Astrocyte of the cerebellum (primary cell): Measurements from ENCODE around the gene COL12A1.
"Not testable (repeated sequence)": the region's sequence is repeated elsewhere in the genome, so short reads cannot be mapped to it uniquely, and the experiment has no call there.

ENCODE experiments used
- DNase-seq: peaks from one replicate; pipeline ENCODE4 v3.0.0-alpha.2; 2011; ENCODE audit warnings: low read depth
- H3K4me3 ChIP-seq: 2 replicates; pipeline ENCODE4 v1.5.1; 2011; ENCODE audit warnings: mild to moderate bottlenecking, low read depth, low read length, moderate library complexity
- in situ Hi-C: cut with HindIII; loops from 2 replicates; pipeline ENCODE4 v1.10.0; 2017; ENCODE audit warnings: low sequenced_read_pairs
- TF ChIP-seq, protein P1 (sequence below): IDR thresholded peaks from 2 replicates; pipeline ENCODE4 v1.5.1; 2012; ENCODE audit warnings: low read length, low read depth, moderate library complexity, mild to moderate bottlenecking; ENCODE audit errors: missing control alignments

Gene COL12A1

GRCh38 chr6:75188221-75188925, 17.5 kb downstream of the COL12A1 start:
- in situ Hi-C loops, result no loop called here

GRCh38 chr6:75186581-75186980, 19.3 kb downstream of the COL12A1 start:
- DNase-seq, H3K4me3 ChIP-seq, in situ Hi-C loops: not testable (repeated sequence)

More at GRCh38 chr6:75188221-75188925, 17.5 kb downstream of the COL12A1 start:
- DNase-seq, result no peak
- TF ChIP-seq, protein P1, sequence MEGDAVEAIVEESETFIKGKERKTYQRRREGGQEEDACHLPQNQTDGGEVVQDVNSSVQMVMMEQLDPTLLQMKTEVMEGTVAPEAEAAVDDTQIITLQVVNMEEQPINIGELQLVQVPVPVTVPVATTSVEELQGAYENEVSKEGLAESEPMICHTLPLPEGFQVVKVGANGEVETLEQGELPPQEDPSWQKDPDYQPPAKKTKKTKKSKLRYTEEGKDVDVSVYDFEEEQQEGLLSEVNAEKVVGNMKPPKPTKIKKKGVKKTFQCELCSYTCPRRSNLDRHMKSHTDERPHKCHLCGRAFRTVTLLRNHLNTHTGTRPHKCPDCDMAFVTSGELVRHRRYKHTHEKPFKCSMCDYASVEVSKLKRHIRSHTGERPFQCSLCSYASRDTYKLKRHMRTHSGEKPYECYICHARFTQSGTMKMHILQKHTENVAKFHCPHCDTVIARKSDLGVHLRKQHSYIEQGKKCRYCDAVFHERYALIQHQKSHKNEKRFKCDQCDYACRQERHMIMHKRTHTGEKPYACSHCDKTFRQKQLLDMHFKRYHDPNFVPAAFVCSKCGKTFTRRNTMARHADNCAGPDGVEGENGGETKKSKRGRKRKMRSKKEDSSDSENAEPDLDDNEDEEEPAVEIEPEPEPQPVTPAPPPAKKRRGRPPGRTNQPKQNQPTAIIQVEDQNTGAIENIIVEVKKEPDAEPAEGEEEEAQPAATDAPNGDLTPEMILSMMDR, result no peak
- no peak overlapping the region for H3K4me3 ChIP-seq

GRCh38 chr6:75183099-75183541, 22.7 kb downstream of the COL12A1 start:
- DNase-seq, result no peak
- in situ Hi-C loops, result no loop called here
- no peak overlapping the region for H3K4me3 ChIP-seq
- TF ChIP-seq, protein P1, result no peak

- H3K4me3 ChIP-seq, result no peak overlapping the region
These were observed 25.0 kb downstream of the COL12A1 start for GRCh38 chr6:75180864-75181263.

DNA sequence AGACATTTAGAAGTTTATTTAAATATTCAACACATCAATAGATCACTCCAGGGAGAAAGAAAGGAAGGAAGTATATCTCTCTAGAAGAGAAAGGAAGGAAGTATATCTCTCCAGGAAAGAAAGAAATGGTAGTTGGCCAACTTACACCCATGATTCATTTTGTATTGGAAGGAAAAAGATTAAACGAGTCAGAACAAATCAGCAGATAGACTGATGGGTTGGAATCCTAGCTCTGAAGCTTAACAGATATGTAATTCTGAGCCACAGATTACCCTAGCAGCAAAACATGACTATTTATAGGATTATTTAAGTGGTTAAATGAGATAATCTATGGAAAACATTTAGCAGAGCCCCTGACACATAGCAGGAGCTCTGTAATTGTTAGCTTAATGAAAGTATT, 27.1 kb downstream of the COL12A1 start:
- no peak overlapping the region for H3K4me3 ChIP-seq
- DNase-seq, result no peak
- TF ChIP-seq, protein P1, result no peak
- in situ Hi-C loops, result no loop called here

More at GRCh38 chr6:75180864-75181263, 25.0 kb downstream of the COL12A1 start:
- in situ Hi-C loops, result no loop called here
- TF ChIP-seq, protein P1, result no peak
- no peak for DNase-seq

- no peak for DNase-seq
- TF ChIP-seq, protein P1, result no peak
- no peak overlapping the region for H3K4me3 ChIP-seq
- in situ Hi-C loops, result no loop called here
These were observed 29.7 kb downstream of the COL12A1 start for GRCh38 chr6:75176076-75176582.

- in situ Hi-C loops, result loop anchor here (5.0 kb wide), 1 partner anchor 35 kb away; no protein-coding TSS in a partner anchor
- H3K4me3 ChIP-seq, result no peak overlapping the region
- DNase-seq, result no peak
- TF ChIP-seq, protein P1, result no peak
These were observed 33.9 kb downstream of the COL12A1 start for GRCh38 chr6:75171986-75172385.
